Stomach (tissue), 9 donors: ENCODE measurements around the gene ATP12A. TPM values are rescaled to one million over a fixed set of nuclear protein-coding genes. Genes with fewer than 3 reads are reported as not detected.
"Not testable (repeated sequence)": the region's sequence is repeated elsewhere in the genome, so short reads cannot be mapped to it uniquely, and the experiment has no call there.

ENCODE experiments used
- DNase-seq, 2 donors: peaks; one replicate each; pipeline versions ENCODE4 v3.0.0 to v3.0.0-alpha.2; 2013 to 2019
- H3K27ac ChIP-seq, 5 donors: fragments of 200-600 bp in 4 of 5; sonication (generic) in 4 of 5; one replicate each; pipeline ENCODE4 v1.5.1; 2013 to 2019; ENCODE audit warnings: mild to moderate bottlenecking in 1 of 5, moderate library complexity in 1 of 5
- H3K27me3 ChIP-seq, 3 donors: fragments of 200-600 bp; sonication (generic); one replicate each; pipeline ENCODE4 v1.5.1; 2017 to 2019; ENCODE audit warnings: mixed run types in 1 of 3
- H3K36me3 ChIP-seq, 4 donors: fragments of 200-600 bp; sonication (generic); 1 replicate in 3 of 4; 2 replicates in 1 of 4; pipeline ENCODE4 v1.5.1; 2016 to 2019
- H3K4me1 ChIP-seq, 4 donors: fragments of 200-600 bp; sonication (generic); one replicate each; pipeline ENCODE4 v1.5.1; 2016 to 2019
- H3K4me3 ChIP-seq, 4 donors: fragments of 200-600 bp; sonication (generic) in 3 of 4; one replicate each; pipeline ENCODE4 v1.5.1; 2016 to 2019; ENCODE audit warnings: mild to moderate bottlenecking in 1 of 4
- H3K9me3 ChIP-seq, 4 donors: fragments of 200-600 bp; sonication (generic); one replicate each; pipeline ENCODE4 v1.5.1; 2016 to 2019
- CTCF ChIP-seq, 7 experiments: fragments of 450-650 bp in 4 of 7; fragments of 200-600 bp in 3 of 7; sonication (generic) in 3 of 7; IDR thresholded peaks; one replicate each; pipeline ENCODE4 v1.5.1; 2016 to 2019; ENCODE audit warnings: antibody characterized with exemption in 7 of 7, control low read depth in 2 of 7, mild to moderate bottlenecking in 1 of 7
- EP300 ChIP-seq: sonication (generic); formaldehyde crosslinking; IDR thresholded peaks from one replicate; pipeline ENCODE4 v1.6.1; 2017; ENCODE audit warnings: antibody characterized with exemption
- POLR2A ChIP-seq, 4 donors: fragments of 450-650 bp; IDR thresholded peaks; one replicate each; pipeline ENCODE4 v1.6.1; 2016; ENCODE audit warnings: antibody characterized with exemption in 4 of 4, control low read depth in 2 of 4, mild to moderate bottlenecking in 1 of 4, moderate library complexity in 1 of 4
- POLR2AphosphoS5 ChIP-seq, 3 donors: sonication (generic); formaldehyde crosslinking; IDR thresholded peaks; one replicate each; pipeline ENCODE4 v1.6.1; 2016; ENCODE audit warnings: antibody characterized with exemption in 3 of 3
- WGBS, 5 donors: extraction: QIAGEN DNeasy Blood & Tissue Kit in 3 of 5; methylation state at CpG; one replicate each; pipeline versions ENCODE4 v1.1.5 to v1.1.7; 2013 to 2018; 5-methylcytosine and 5-hydroxymethylcytosine counted together
- intact Hi-C: fragments of 100-400 bp; cut with DNase I; formaldehyde crosslinking; loops from one replicate; pipeline ENCODE4 v1.15.1; 2023; ENCODE audit warnings: low total_unique reads
- polyA plus RNA-seq, 3 donors: library from polyadenylated mRNA; stranded (reverse); fragments of 200-250 nt; gene quantifications; one replicate each; pipeline ENCODE4 v1.2.3, GENCODE V29; 2013
- total RNA-seq, 5 donors: library from RNA; depleted of rRNA; stranded (reverse); fragments of >200 nt; gene quantifications; one replicate each; pipeline versions ENCODE4 v1.1.0 to v1.2.3, GENCODE V29; 2014 to 2016
- donor health status: healthy with polysubstance abuse.
- donor health status: Bipolar disorder and iron deficiency.
- donor health status: healthy.

ATP12A gene
- total and polyA plus RNA-seq, 8 donors, result 0.08 TPM; not detected in 7

DNA sequence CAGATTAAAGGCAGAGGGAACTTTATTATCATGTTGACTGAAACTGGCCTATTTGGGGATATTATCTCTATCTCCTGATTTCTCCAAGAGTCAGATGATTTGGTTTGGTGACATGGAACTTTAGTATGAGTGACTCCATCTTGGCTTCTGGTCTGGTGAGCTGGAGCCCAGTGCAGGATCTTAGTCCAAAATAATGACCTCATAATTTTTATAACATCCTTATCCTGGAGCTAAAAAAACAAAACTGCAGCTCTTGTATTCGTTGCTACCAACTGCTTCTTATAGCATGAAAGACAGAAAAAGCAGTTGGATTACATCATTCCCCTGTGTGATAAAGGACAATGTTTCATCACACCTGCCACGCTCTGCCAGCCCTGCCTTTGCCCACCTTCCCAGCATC is 44.5 kb downstream of the ATP12A start:
- H3K27me3 ChIP-seq, result no peaks in the 10 kb centered on the region
- no peak overlapping the region for H3K27ac ChIP-seq
- no peaks in the 10 kb centered on the region for H3K36me3 ChIP-seq
- intact Hi-C loops, result no loop called here
- no peak for TF ChIP-seq EP300
- no peak for TF ChIP-seq POLR2A (IDR thresholded peaks at IDR 0.05)
- no peak for TF ChIP-seq POLR2AphosphoS5 (IDR thresholded peaks at IDR 0.05)
- no peak for TF ChIP-seq CTCF (IDR thresholded peaks at IDR 0.05)
- H3K4me1 ChIP-seq, result peaks cover 0 to 7% (median 3%) of the 10 kb centered on the region in 4 donors
- WGBS, 5 donors, result 55 to 64% (median 61%) methylated on average over 2 of the region's 2 CpGs
- DNase-seq, result no peak
- no peaks in the 10 kb centered on the region for H3K9me3 ChIP-seq
- H3K4me3 ChIP-seq, result no peak overlapping the region

- H3K27ac ChIP-seq, result no peak overlapping the region
- TF ChIP-seq EP300, result no peak
- no peak for TF ChIP-seq CTCF (IDR thresholded peaks at IDR 0.05)
- TF ChIP-seq POLR2AphosphoS5 (IDR thresholded peaks at IDR 0.05), result no peak
- TF ChIP-seq POLR2A (IDR thresholded peaks at IDR 0.05), result no peak
- intact Hi-C loops, result no loop called here
- no peak overlapping the region for H3K4me3 ChIP-seq
- no peaks in the 10 kb centered on the region for H3K9me3 ChIP-seq
- H3K4me1 ChIP-seq, result peaks cover 0 to 7% (median 3%) of the 10 kb centered on the region in 4 donors
- no peaks in the 10 kb centered on the region for H3K36me3 ChIP-seq
- WGBS, 5 donors, result 88 to 91% (median 91%) methylated on average over 5 of the region's 5 CpGs
- no peaks in the 10 kb centered on the region for H3K27me3 ChIP-seq
- DNase-seq, result no peak
Observed at GRCh38 chr13:24725379-24725778, 45.2 kb downstream of the ATP12A start.

- Histone ChIP-seq H3K27ac (no peak overlapping the region), H3K4me3 (no peak overlapping the region), H3K27me3 (no peaks in the 10 kb centered on the region), H3K9me3 (peaks cover 0 to 13% (median 2%) of the 10 kb centered on the region in 4 donors), H3K36me3 (no peaks in the 10 kb centered on the region), H3K4me1 (peaks cover 0 to 7% (median 3%) of the 10 kb centered on the region in 4 donors)
- no peak for TF ChIP-seq POLR2AphosphoS5 (IDR thresholded peaks at IDR 0.05)
- TF ChIP-seq CTCF (IDR thresholded peaks at IDR 0.05), result peak in 5 of 7 experiments; percentile 54 to 89 (median 65)
- 58 to 62% (median 59%) methylated on average over 24 of the region's 24 CpGs for WGBS, 5 donors
- peak; percentile 75 to 93 for DNase-seq
- intact Hi-C loops, result no loop called here
Observed at GRCh38 chr13:24727731-24728601, 47.8 kb downstream of the ATP12A start.

- H3K4me1 ChIP-seq, H3K27me3 ChIP-seq, H3K27ac ChIP-seq, intact Hi-C loops, H3K36me3 ChIP-seq, H3K4me3 ChIP-seq, DNase-seq: not testable (repeated sequence)
- 90 to 92% (median 91%) methylated on average over 4 of the region's 4 CpGs for WGBS, 5 donors
- peaks cover 0 to 13% (median 2%) of the 10 kb centered on the region in 4 donors for H3K9me3 ChIP-seq
Observed at GRCh38 chr13:24730873-24731567, 50.8 kb downstream of the ATP12A start.
